Fibroblast of lung (primary cell): ENCODE measurements around the gene SH3PXD2A. TPM values are rescaled to one million over a fixed set of nuclear protein-coding genes. Genes with fewer than 3 reads are reported as not detected.

Experiments used
- DNase-seq, 2 donors: peaks; one replicate each; pipeline versions ENCODE4 v3.0.0 to v3.0.0-alpha.2; 2010; ENCODE audit warnings: low read depth in 2 of 2
- H2AFZ ChIP-seq: 2 replicates; pipeline ENCODE4 v1.5.1; 2012; ENCODE audit warnings: low read length, control low read depth, inconsistent platforms
- H3K27ac ChIP-seq: 2 replicates; pipeline ENCODE4 v1.5.1; 2011; ENCODE audit warnings: low read length, control low read depth; ENCODE audit not compliant: insufficient read depth
- H3K27me3 ChIP-seq: 2 replicates; pipeline ENCODE4 v1.5.1; 2011; ENCODE audit warnings: mild to moderate bottlenecking, low read length; ENCODE audit not compliant: control insufficient read depth, insufficient read depth
- H3K36me3 ChIP-seq: 2 replicates; pipeline ENCODE4 v1.5.1; 2011; ENCODE audit warnings: low read length; ENCODE audit not compliant: control insufficient read depth, insufficient read depth
- H3K4me1 ChIP-seq: 2 replicates; pipeline ENCODE4 v1.5.1; 2011; ENCODE audit warnings: low read length; ENCODE audit not compliant: control insufficient read depth, insufficient read depth; ENCODE audit errors: extremely low read depth
- H3K4me2 ChIP-seq: 2 replicates; pipeline ENCODE4 v1.5.1; 2011; ENCODE audit warnings: low read length, control low read depth; ENCODE audit not compliant: insufficient read depth; ENCODE audit errors: extremely low read depth
- H3K4me3 ChIP-seq, 4 experiments: fragments of 200-600 bp in 1 of 4; sonication (generic) in 1 of 4; replicated peaks in 1 of 4; 2 replicates each; pipeline ENCODE4 v1.5.1; 2011 to 2016; ENCODE audit warnings: low read length in 4 of 4, low read depth in 3 of 4, mild to moderate bottlenecking in 3 of 4, control low read depth in 2 of 4, inconsistent platforms in 1 of 4, mixed read lengths in 1 of 4; ENCODE audit not compliant: insufficient read depth in 1 of 4; ENCODE audit errors: control extremely low read depth in 1 of 4
- H3K79me2 ChIP-seq: 2 replicates; pipeline ENCODE4 v1.5.1; 2012; ENCODE audit warnings: mild to moderate bottlenecking, low read length, inconsistent platforms; ENCODE audit not compliant: control insufficient read depth, insufficient read depth
- H3K9ac ChIP-seq: 2 replicates; pipeline ENCODE4 v1.5.1; 2011; ENCODE audit warnings: mild to moderate bottlenecking, low read length, control low read depth; ENCODE audit not compliant: insufficient read depth
- H3K9me3 ChIP-seq: 2 replicates; pipeline ENCODE4 v1.5.1; 2012; ENCODE audit warnings: low read depth, low read length; ENCODE audit not compliant: control insufficient read depth, insufficient read depth
- H4K20me1 ChIP-seq: 2 replicates; pipeline ENCODE4 v1.5.1; 2011; ENCODE audit warnings: low read length; ENCODE audit not compliant: control insufficient read depth, insufficient read depth; ENCODE audit errors: extremely low read depth
- CTCF ChIP-seq, 2 donors: IDR thresholded peaks in 1 of 2; conservative IDR thresholded peaks in 1 of 2; 1 replicate in 1 of 2; 2 replicates in 1 of 2; pipeline ENCODE4 v1.5.1; 2011 to 2012; ENCODE audit warnings: low read length in 2 of 2, control low read depth in 1 of 2, inconsistent platforms in 1 of 2, low read depth in 1 of 2, mild to moderate bottlenecking in 1 of 2
- EZH2 ChIP-seq: IDR thresholded peaks from 2 replicates; pipeline ENCODE4 v1.5.1; 2012; ENCODE audit warnings: low read length, control low read depth, mild to moderate bottlenecking; ENCODE audit errors: missing control alignments
- polyA plus RNA-seq, 2 donors: library from polyadenylated mRNA; depleted of rRNA in 1 of 2; stranded (reverse) in 1 of 2; unstranded in 1 of 2; fragments of >200 nt; gene quantifications; 2 replicates each; pipeline ENCODE4 v1.2.1, GENCODE V29; 2011 to 2012; ENCODE audit warnings: missing spikeins in 1 of 2
- total RNA-seq: library from RNA; depleted of rRNA; stranded (reverse); fragments of >200 nt; gene quantifications from 2 replicates; pipeline ENCODE4 v1.2.1, GENCODE V29; 2014

SH3PXD2A gene
- total and polyA plus RNA-seq, 2 donors (not counting 1 experiment from before 2014, with no cell fraction given): 25.5 to 33.2 TPM

GRCh38 chr10:103687718-103688117 is 167.7 kb downstream of the SH3PXD2A start:
- no peak overlapping the region for H3K27ac ChIP-seq
- H3K79me2 ChIP-seq: no peaks in the 10 kb centered on the region
- no peak overlapping the region for H3K9ac ChIP-seq
- no peak overlapping the region for H2AFZ ChIP-seq
- no peak for TF ChIP-seq EZH2
- no peak for TF ChIP-seq CTCF (conservative IDR thresholded peaks at IDR 0.05 in 1 of 2, IDR thresholded peaks at IDR 0.05 in 1 of 2; ENCODE audit: low read depth in 1 of 2, low read length in 2 of 2)
- H3K27me3 ChIP-seq: no peaks in the 10 kb centered on the region
- no peaks in the 10 kb centered on the region for H3K9me3 ChIP-seq
- no peak overlapping the region for H3K4me2 ChIP-seq
- no peak for DNase-seq
- H4K20me1 ChIP-seq: no peaks in the 10 kb centered on the region
- H3K4me1 ChIP-seq: peaks cover 6% of the 10 kb centered on the region
- H3K36me3 ChIP-seq: no peaks in the 10 kb centered on the region
- H3K4me3 ChIP-seq: no peak overlapping the region

- no peaks in the 10 kb centered on the region for H4K20me1 ChIP-seq
- TF ChIP-seq EZH2: no peak
- no peak for TF ChIP-seq CTCF (conservative IDR thresholded peaks at IDR 0.05 in 1 of 2, IDR thresholded peaks at IDR 0.05 in 1 of 2; ENCODE audit: low read depth in 1 of 2, low read length in 2 of 2)
- H2AFZ ChIP-seq: no peak overlapping the region
- no peak overlapping the region for H3K4me2 ChIP-seq
- no peaks in the 10 kb centered on the region for H3K36me3 ChIP-seq
- H3K79me2 ChIP-seq: no peaks in the 10 kb centered on the region
- H3K9me3 ChIP-seq: no peaks in the 10 kb centered on the region
- H3K9ac ChIP-seq: no peak overlapping the region
- H3K27me3 ChIP-seq: no peaks in the 10 kb centered on the region
- DNase-seq: no peak
- H3K4me1 ChIP-seq: peaks cover 6% of the 10 kb centered on the region
- no peak overlapping the region for H3K4me3 ChIP-seq
- no peak overlapping the region for H3K27ac ChIP-seq
Observed at GRCh38 chr10:103687172-103687571, 168.2 kb downstream of the SH3PXD2A start.

GRCh38 chr10:103685880-103686669 is 169.3 kb downstream of the SH3PXD2A start:
- H3K9me3 ChIP-seq: no peaks in the 10 kb centered on the region
- H3K9ac ChIP-seq: no peak overlapping the region
- H3K4me2 ChIP-seq: no peak overlapping the region
- H3K27ac ChIP-seq: no peak overlapping the region
- H4K20me1 ChIP-seq: no peaks in the 10 kb centered on the region
- no peaks in the 10 kb centered on the region for H3K36me3 ChIP-seq
- DNase-seq: peak; percentile 48 to 78
- no peaks in the 10 kb centered on the region for H3K27me3 ChIP-seq
- no peak overlapping the region for H2AFZ ChIP-seq
- TF ChIP-seq CTCF (conservative IDR thresholded peaks at IDR 0.05 in 1 of 2, IDR thresholded peaks at IDR 0.05 in 1 of 2; ENCODE audit: low read depth in 1 of 2, low read length in 2 of 2): peak; percentile 98
- no peak for TF ChIP-seq EZH2
- H3K4me1 ChIP-seq: peaks cover 5% of the 10 kb centered on the region
- H3K4me3 ChIP-seq: no peak overlapping the region
- no peaks in the 10 kb centered on the region for H3K79me2 ChIP-seq
